ENCODE data around the gene PCDHB10.
"Not testable (repeated sequence)": the region's sequence is repeated elsewhere in the genome, so short reads cannot be mapped to it uniquely, and the experiment has no call there.

The PCDHB10 gene

GRCh38 chr5:141186897-141187512 is 5.1 kb upstream of the PCDHB10 start, which contains the start of gene PCDHB9:
PCDHB9 (plus strand) TSS chr5:141187161; CDS start chr5:141187319, 158 bp downstream.
- peak; percentile 7 for DNase-seq (ENCODE audit: low read depth, low spot score)

DNA sequence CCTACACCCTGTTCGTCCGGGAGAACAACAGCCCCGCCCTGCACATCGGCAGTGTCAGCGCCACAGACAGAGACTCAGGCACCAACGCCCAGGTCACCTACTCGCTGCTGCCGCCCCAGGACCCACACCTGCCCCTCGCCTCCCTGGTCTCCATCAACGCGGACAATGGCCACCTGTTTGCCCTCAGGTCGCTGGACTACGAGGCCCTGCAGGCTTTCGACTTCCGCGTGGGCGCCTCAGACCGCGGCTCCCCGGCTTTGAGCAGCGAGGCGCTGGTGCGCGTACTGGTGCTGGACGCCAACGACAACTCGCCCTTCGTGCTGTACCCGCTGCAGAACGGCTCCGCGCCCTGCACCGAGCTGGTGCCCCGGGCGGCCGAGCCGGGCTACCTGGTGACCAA is 3.5 kb upstream of the PCDHB10 start:
- not testable (repeated sequence) for DNase-seq (ENCODE audit: low read depth, low spot score)

GRCh38 chr5:141189131-141189530 is 3.0 kb upstream of the PCDHB10 start:
- not testable (repeated sequence) for DNase-seq (ENCODE audit: low read depth, low spot score)

GRCh38 chr5:141194332-141194731 is 2.2 kb downstream of the PCDHB10 start:
- DNase-seq (ENCODE audit: low read depth, low spot score): not testable (repeated sequence)

GRCh38 chr5:141196363-141196762 is 4.2 kb downstream of the PCDHB10 start:
- DNase-seq (ENCODE audit: low read depth, low spot score): no peak

- DNase-seq (ENCODE audit: low read depth, low spot score): no peak
Observed at GRCh38 chr5:141199359-141200235, 7.4 kb downstream of the PCDHB10 start, which contains the start of gene PCDHB11. PCDHB11 (plus strand) TSS chr5:141199627; CDS start chr5:141199775, 148 bp downstream.

DNA sequence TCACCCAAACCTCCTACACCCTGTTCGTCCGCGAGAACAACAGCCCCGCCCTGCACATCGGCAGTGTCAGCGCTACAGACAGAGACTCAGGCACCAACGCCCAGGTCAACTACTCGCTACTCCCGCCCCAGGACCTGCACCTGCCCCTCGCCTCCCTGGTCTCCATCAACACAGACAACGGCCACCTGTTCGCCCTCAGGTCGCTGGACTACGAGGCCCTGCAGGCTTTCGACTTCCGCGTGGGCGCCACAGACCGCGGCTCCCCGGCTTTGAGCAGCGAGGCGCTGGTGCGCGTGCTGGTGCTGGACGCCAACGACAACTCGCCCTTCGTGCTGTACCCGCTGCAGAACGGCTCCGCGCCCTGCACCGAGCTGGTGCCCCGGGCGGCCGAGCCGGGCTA is 9.0 kb downstream of the PCDHB10 start:
- DNase-seq (ENCODE audit: low read depth, low spot score): not testable (repeated sequence)

- not testable (repeated sequence) for DNase-seq (ENCODE audit: low read depth, low spot score)
Observed at GRCh38 chr5:141201646-141202045, 9.5 kb downstream of the PCDHB10 start.

DNA sequence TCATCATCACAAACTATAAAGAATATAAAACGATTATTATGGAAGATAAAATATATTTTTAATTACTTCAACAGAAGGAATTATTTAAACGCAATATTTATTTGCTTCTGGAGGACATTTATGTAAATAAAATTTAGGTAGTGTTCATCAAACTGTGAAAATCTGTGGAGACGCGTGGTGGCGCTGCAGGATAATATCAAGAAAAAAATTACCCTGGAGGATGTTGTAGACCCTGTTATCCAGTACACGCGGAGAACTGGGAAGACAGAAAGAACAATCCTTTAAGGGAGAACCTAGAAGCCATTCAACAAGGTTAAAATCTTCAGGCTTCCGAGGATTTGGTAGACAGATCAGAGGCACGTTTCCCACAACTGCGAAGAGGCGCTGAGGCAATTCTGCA is 16.3 kb downstream of the PCDHB10 start, which contains the start of gene PCDHB12:
PCDHB12 (plus strand) TSS at position 242 of the 400 bp plus-strand sequence. CDS start 189 bp downstream, outside the sequence.
- no peak for DNase-seq (ENCODE audit: low read depth, low spot score)

DNA sequence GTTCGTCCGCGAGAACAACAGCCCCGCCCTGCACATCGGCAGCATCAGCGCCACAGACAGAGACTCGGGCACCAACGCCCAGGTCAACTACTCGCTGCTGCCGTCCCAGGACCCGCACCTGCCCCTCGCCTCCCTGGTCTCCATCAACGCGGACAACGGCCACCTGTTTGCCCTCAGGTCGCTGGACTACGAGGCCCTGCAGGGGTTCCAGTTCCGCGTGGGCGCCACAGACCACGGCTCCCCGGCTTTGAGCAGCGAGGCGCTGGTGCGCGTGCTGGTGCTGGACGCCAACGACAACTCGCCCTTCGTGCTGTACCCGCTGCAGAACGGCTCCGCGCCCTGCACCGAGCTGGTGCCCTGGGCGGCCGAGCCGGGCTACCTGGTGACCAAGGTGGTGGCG is 18.1 kb downstream of the PCDHB10 start:
- DNase-seq (ENCODE audit: low read depth, low spot score): not testable (repeated sequence)

DNA sequence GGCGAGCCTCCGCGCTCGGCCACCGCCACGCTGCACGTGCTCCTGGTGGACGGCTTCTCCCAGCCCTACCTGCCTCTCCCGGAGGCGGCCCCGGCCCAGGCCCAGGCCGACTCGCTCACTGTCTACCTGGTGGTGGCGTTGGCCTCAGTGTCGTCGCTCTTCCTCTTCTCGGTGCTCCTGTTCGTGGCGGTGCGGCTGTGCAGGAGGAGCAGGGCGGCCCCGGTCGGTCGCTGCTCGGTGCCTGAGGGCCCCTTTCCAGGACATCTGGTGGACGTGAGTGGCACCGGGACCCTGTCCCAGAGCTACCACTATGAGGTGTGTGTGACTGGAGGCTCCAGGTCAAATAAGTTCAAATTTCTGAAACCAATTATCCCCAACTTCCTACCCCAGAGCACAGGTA is 18.7 kb downstream of the PCDHB10 start:
- DNase-seq (ENCODE audit: low read depth, low spot score): not testable (repeated sequence)

DNA sequence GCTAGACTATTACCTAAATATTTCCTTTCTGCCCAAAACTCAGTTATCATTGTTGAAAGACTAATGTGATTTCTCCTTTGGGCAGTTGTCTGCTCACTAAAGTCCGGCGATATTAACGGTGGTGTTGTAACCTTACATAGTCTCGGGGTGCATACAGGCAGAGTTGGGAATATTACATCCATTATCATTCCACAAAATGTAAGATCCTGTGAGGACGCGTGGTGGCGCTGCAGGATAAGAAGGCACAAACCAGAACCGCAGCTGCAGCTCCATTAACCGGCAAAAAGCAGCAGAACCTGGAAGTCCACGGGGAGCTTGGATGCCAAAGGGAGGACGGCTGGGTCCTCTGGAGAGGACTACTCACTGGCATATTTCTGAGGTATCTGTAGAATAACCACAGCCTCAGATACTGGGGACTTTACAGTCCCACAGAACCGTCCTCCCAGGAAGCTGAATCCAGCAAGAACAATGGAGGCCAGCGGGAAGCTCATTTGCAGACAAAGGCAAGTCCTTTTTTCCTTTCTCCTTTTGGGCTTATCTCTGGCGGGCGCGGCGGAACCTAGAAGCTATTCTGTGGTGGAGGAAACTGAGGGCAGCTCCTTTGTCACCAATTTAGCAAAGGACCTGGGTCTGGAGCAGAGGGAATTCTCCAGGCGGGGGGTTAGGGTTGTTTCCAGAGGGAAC is 21.6 kb downstream of the PCDHB10 start, which contains the start of gene PCDHB13:
PCDHB13 (plus strand) TSS at position 264 of the 684 bp plus-strand sequence; CDS start at position 469, 205 bp downstream.
- peak; percentile 23 for DNase-seq (ENCODE audit: low read depth, low spot score)

DNA sequence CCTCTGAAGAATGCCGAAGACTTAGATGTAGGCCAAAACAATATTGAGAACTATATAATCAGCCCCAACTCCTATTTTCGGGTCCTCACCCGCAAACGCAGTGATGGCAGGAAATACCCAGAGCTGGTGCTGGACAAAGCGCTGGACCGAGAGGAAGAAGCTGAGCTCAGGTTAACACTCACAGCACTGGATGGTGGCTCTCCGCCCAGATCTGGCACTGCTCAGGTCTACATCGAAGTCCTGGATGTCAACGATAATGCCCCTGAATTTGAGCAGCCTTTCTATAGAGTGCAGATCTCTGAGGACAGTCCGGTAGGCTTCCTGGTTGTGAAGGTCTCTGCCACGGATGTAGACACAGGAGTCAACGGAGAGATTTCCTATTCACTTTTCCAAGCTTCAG is 22.4 kb downstream of the PCDHB10 start:
- DNase-seq (ENCODE audit: low read depth, low spot score): not testable (repeated sequence)

- DNase-seq (ENCODE audit: low read depth, low spot score): not testable (repeated sequence)
Observed at GRCh38 chr5:141215504-141215903, 23.4 kb downstream of the PCDHB10 start.

DNA sequence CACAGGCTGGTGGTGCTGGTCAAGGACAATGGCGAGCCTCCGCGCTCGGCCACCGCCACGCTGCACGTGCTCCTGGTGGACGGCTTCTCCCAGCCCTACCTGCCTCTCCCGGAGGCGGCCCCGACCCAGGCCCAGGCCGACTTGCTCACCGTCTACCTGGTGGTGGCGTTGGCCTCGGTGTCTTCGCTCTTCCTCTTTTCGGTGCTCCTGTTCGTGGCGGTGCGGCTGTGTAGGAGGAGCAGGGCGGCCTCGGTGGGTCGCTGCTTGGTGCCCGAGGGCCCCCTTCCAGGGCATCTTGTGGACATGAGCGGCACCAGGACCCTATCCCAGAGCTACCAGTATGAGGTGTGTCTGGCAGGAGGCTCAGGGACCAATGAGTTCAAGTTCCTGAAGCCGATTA is 23.9 kb downstream of the PCDHB10 start:
- not testable (repeated sequence) for DNase-seq (ENCODE audit: low read depth, low spot score)

DNA sequence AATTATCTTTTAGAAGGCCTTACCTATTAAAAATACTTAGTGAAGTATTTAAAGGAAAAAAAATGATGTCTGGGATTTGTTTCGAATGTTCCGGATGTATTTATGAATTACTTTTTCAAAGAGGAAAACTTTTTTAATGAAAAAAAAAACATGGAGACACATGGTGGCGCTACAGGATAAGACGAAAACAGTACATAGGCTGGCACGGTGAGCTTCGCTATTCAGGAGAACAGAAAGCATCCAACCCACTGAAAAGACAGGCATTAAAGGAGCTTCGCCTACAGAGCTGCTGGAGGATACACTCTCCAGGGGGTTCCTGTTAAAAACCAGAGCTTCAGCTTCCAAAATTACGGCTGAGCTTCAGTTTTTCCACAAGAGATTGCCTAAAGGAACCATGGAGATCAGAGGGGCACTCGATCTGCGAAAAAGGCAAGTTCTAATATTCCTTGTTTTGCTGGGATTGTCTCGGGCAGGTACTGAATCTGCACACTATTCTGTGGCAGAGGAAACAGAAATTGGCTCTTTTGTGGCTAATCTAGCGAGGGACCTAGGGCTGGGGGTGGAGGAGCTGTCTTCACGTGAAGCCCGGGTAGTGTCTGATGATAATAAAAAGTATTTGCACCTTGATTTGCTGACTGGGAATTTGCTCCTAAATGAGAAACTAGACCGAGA is 31.1 kb downstream of the PCDHB10 start, which contains the start of gene PCDHB14:
PCDHB14 (plus strand) TSS at position 232 of the 672 bp plus-strand sequence; CDS start at position 395, 163 bp downstream.
- peak; percentile 26 for DNase-seq (ENCODE audit: low read depth, low spot score)

DNA sequence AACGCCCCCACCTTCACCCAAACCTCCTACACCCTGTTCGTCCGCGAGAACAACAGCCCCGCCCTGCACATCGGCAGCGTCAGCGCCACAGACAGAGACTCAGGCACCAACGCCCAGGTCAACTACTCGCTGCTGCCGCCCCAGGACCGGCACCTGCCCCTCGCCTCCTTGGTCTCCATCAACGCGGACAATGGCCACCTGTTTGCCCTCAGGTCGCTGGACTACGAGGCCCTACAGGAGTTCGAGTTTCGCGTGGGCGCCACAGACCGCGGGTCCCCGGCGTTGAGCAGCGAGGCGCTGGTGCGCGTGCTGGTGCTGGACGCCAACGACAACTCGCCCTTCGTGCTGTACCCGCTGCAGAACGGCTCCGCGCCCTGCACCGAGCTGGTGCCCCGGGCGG is 32.7 kb downstream of the PCDHB10 start:
- not testable (repeated sequence) for DNase-seq (ENCODE audit: low read depth, low spot score)

DNA sequence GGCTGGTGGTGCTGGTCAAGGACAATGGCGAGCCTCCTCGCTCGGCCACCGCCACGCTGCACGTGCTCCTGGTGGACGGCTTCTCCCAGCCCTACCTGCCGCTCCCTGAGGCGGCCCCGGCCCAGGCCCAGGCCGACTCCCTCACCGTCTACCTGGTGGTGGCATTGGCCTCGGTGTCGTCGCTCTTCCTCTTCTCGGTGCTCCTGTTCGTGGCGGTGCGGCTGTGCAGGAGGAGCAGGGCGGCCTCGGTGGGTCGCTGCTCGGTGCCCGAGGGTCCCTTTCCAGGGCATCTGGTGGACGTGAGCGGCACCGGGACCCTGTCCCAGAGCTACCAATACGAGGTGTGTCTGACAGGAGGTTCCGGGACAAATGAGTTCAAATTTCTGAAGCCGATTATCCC is 33.3 kb downstream of the PCDHB10 start:
- DNase-seq (ENCODE audit: low read depth, low spot score): not testable (repeated sequence)

DNA sequence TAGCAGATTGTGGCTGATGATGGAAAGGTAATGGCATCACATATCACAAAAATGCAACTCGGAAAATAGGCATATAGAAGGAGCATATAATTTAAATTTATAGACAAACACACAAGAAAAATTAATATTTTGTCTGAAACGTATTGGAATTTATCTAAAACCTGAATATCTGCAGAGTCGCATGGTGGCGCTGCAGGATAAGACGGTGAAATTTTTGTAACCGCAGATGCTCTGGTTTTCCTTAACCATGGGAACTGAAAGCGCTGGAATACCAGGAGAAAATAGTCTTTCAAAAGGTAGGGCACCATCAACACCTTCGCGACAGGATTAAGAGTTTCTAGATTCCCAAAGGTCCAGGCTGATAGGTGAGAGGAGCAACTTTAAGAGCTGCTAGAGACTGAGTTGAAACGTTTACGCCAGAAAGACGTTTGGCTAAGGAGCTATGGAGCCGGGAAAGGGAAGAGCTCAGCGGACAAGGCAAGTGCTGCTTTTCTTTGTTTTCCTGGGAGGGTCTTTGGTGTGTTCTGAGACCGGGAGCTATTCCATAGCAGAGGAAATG is 42.0 kb downstream of the PCDHB10 start:
- peak; percentile 11 for DNase-seq (ENCODE audit: low read depth, low spot score)

GRCh38 chr5:141235922-141236321 is 43.8 kb downstream of the PCDHB10 start:
- not testable (repeated sequence) for DNase-seq (ENCODE audit: low read depth, low spot score)
